ENCODE data around the gene C12orf75. TPM values are rescaled to one million over a fixed set of nuclear protein-coding genes. Genes with fewer than 3 reads are reported as not detected.

C12orf75 gene
- total and polyA plus RNA-seq, 2 donors (not counting 3 experiments of a cell fraction or from before 2014, with no cell fraction given), result 23.6 to 60.7 TPM

DNA sequence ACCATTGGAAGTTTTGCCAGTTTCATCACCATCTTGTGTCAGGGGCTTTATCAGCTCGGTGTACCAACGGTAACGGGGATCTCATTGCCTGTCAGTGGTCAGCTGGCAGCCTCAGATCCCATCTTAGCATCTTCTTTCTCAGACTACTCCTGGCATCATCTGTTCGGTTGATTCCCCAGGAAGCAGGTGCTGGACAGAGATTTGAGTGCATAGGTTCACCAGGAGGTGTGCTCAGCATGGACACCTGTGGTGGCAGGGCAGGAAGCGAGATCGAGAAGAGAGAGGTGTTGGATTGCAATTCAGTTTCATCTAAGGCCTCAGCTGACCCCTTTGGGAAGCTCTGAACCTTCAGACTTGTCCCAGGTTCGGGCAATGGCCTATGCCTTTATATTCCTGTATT, 76.0 kb downstream of the C12orf75 start:
- dilution Hi-C loops (cut with MboI; ENCODE audit: extremely low pct_ligation_motif_present, low sequenced_read_pairs) (no loop called here), intact Hi-C loops (cut with micrococcal nuclease) (no loop called here)
- FAIRE-seq (no peak), DNase-seq (ENCODE audit: low read depth, low spot score) (no peak)
- H2AFZ ChIP-seq (ENCODE audit: low read depth, low read length), result no peak overlapping the region
- ChIA-PET POLR2A (no interaction called here), CTCF (no interaction called here)
- no peaks in the 10 kb centered on the region for H3K36me3 ChIP-seq (ENCODE audit: control insufficient read depth in 2 of 2, extremely low read depth in 1 of 2, insufficient read depth in 2 of 2, low read length in 2 of 2)
- no peaks in the 10 kb centered on the region for H3K27me3 ChIP-seq (ENCODE audit: control insufficient read depth in 2 of 2, insufficient read depth in 2 of 2, low read length in 2 of 2)
- BruUV-seq (replicated peaks), result no TSS peak
- no peaks in the 10 kb centered on the region for H4K20me1 ChIP-seq (replicated peaks; ENCODE audit: control insufficient read depth, extremely low read depth, insufficient read depth, low read length)
- H3K9me1 ChIP-seq (replicated peaks; ENCODE audit: control insufficient read depth, extremely low read depth, insufficient read depth, low read length), result no peaks in the 10 kb centered on the region
- no peak overlapping the region for H3K27ac ChIP-seq (ENCODE audit: insufficient read depth, low read depth, low read length)
- no peak overlapping the region for H3K4me3 ChIP-seq (replicated peaks in 1 of 3; ENCODE audit: insufficient read depth in 1 of 3, low read depth in 1 of 3, low read length in 3 of 3)
- TF ChIP-seq FOS (IDR thresholded peaks at IDR 0.05; ENCODE audit: borderline replicate concordance, insufficient read depth, low read length) (no peak), POLR2AphosphoS5 (IDR thresholded peaks at IDR 0.05; ENCODE audit: insufficient read depth, low read depth, low read length) (no peak), JUN (IDR thresholded peaks at IDR 0.05; ENCODE audit: borderline replicate concordance, insufficient read depth, insufficient read length, low read depth) (no peak), POLR2A (IDR thresholded peaks at IDR 0.05; ENCODE audit: low read depth, low read length) (no peak), EZH2 (IDR thresholded peaks at IDR 0.05; ENCODE audit: borderline replicate concordance, low read depth, low read length, severe bottlenecking) (no peak), GATA2 (IDR thresholded peaks at IDR 0.05; ENCODE audit: insufficient read depth, insufficient read length, low read depth, low read length) (no peak), MYC (IDR thresholded peaks at IDR 0.05; ENCODE audit: low read depth, low read length) (no peak)
- TF ChIP-seq, protein P1, sequence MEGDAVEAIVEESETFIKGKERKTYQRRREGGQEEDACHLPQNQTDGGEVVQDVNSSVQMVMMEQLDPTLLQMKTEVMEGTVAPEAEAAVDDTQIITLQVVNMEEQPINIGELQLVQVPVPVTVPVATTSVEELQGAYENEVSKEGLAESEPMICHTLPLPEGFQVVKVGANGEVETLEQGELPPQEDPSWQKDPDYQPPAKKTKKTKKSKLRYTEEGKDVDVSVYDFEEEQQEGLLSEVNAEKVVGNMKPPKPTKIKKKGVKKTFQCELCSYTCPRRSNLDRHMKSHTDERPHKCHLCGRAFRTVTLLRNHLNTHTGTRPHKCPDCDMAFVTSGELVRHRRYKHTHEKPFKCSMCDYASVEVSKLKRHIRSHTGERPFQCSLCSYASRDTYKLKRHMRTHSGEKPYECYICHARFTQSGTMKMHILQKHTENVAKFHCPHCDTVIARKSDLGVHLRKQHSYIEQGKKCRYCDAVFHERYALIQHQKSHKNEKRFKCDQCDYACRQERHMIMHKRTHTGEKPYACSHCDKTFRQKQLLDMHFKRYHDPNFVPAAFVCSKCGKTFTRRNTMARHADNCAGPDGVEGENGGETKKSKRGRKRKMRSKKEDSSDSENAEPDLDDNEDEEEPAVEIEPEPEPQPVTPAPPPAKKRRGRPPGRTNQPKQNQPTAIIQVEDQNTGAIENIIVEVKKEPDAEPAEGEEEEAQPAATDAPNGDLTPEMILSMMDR (IDR thresholded peaks at IDR 0.05; ENCODE audit: extremely low read depth in 1 of 2, insufficient read depth in 1 of 2, low read depth in 1 of 2, low read length in 2 of 2), result no peak
- TF ChIP-seq, protein P2, sequence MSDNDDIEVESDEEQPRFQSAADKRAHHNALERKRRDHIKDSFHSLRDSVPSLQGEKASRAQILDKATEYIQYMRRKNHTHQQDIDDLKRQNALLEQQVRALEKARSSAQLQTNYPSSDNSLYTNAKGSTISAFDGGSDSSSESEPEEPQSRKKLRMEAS (IDR thresholded peaks at IDR 0.05; ENCODE audit: insufficient read depth, insufficient read length), result no peak
- H3K9ac ChIP-seq (replicated peaks; ENCODE audit: extremely low read depth, insufficient read depth, low read length), result no peak overlapping the region
- H3K9me3 ChIP-seq (replicated peaks; ENCODE audit: control insufficient read depth, insufficient read depth, low read length), result no peaks in the 10 kb centered on the region
- H3K4me1 ChIP-seq (ENCODE audit: control insufficient read depth, extremely low read depth, insufficient read depth, low read length), result peaks cover 21% of the 10 kb centered on the region
- no peak overlapping the region for H3K4me2 ChIP-seq (ENCODE audit: insufficient read depth, low read length)
- no peaks in the 10 kb centered on the region for H3K79me2 ChIP-seq (ENCODE audit: control insufficient read depth, insufficient read depth, low read length)
